HEK293 (cell line): ENCODE data around the gene QSER1.

ENCODE experiments used
- CTCF ChIA-PET: fragments of 350-600 bp; formaldehyde crosslinking; extraction: SDS; loops from one replicate; lab custom pipeline; 2021; ENCODE audit warnings: antibody characterized with exemption; lab: Yijun Ruan, JAX
- POLR2A ChIA-PET: fragments of 300-600 bp; formaldehyde crosslinking; extraction: SDS; loops from one replicate; lab custom pipeline; 2020; ENCODE audit warnings: antibody characterized with exemption, inconsistent platforms; lab: Yijun Ruan, JAX
- H3K27ac ChIP-seq: fragments of 200-500 bp; sonication (Bioruptor generic); 2 replicates; pipeline ENCODE4 v1.5.1; 2014; ENCODE audit warnings: low read depth, low read length, control low read depth, inconsistent platforms; ENCODE audit errors: extremely low read depth
- H3K36me3 ChIP-seq, 2 experiments: fragments of 200-500 bp in 1 of 2; sonication (Bioruptor generic) in 1 of 2; 1 replicate in 1 of 2; 2 replicates in 1 of 2; pipeline ENCODE4 v1.5.1; 2014 to 2017; ENCODE audit warnings: inconsistent platforms in 2 of 2, low read length in 2 of 2; ENCODE audit not compliant: control insufficient read depth in 2 of 2, insufficient read depth in 1 of 2
- H3K4me1 ChIP-seq: fragments of 200-500 bp; sonication (Bioruptor generic); 2 replicates; pipeline ENCODE4 v1.5.1; 2014; ENCODE audit warnings: mild to moderate bottlenecking, low read length, inconsistent platforms; ENCODE audit not compliant: control insufficient read depth, insufficient read depth
- H3K4me3 ChIP-seq: 2 replicates; pipeline ENCODE4 v1.5.1; 2011; ENCODE audit warnings: low read depth, mild to moderate bottlenecking, control low read depth, low read length, moderate library complexity
- H3K9me3 ChIP-seq: fragments of 200-500 bp; sonication (Bioruptor generic); 2 replicates; pipeline ENCODE4 v1.5.1; 2014; ENCODE audit warnings: low read depth, low read length, inconsistent platforms; ENCODE audit not compliant: control insufficient read depth, insufficient read depth
- EGR2 ChIP-seq: fragments of 450-650 bp; formaldehyde crosslinking; IDR thresholded peaks from 2 replicates; pipeline ENCODE4 v1.5.1; 2016; ENCODE audit warnings: low read depth, missing biosample characterization, missing genetic modification characterization
- GLIS2 ChIP-seq: fragments of 450-650 bp; formaldehyde crosslinking; IDR thresholded peaks from 2 replicates; pipeline ENCODE4 v1.5.1; 2016; ENCODE audit warnings: missing biosample characterization, missing genetic modification characterization
- HOXC10 ChIP-seq: sonication (generic); formaldehyde crosslinking; IDR thresholded peaks from 2 replicates; pipeline ENCODE4 v1.8.1; 2023; ENCODE audit warnings: mild to moderate bottlenecking, missing genetic modification reagents
- OVOL3 ChIP-seq: fragments of 450-650 bp; formaldehyde crosslinking; IDR thresholded peaks from 2 replicates; pipeline ENCODE4 v1.5.1; 2016; ENCODE audit warnings: missing biosample characterization, missing genetic modification characterization
- ZBTB17 ChIP-seq: fragments of 450-650 bp; formaldehyde crosslinking; IDR thresholded peaks from 2 replicates; pipeline ENCODE4 v1.5.1; 2016; ENCODE audit warnings: missing biosample characterization, missing genetic modification characterization
- ZBTB48 ChIP-seq: fragments of 450-650 bp; formaldehyde crosslinking; IDR thresholded peaks from 2 replicates; pipeline ENCODE4 v1.5.1; 2016; ENCODE audit warnings: missing biosample characterization, missing genetic modification characterization
- ZBTB7A ChIP-seq: fragments of 450-650 bp; formaldehyde crosslinking; IDR thresholded peaks from 2 replicates; pipeline ENCODE4 v1.5.1; 2016; ENCODE audit warnings: low read depth, missing biosample characterization, missing genetic modification characterization
- ZBTB8A ChIP-seq: fragments of 450-650 bp; formaldehyde crosslinking; IDR thresholded peaks from 2 replicates; pipeline ENCODE4 v1.5.1; 2016; ENCODE audit warnings: missing biosample characterization, missing genetic modification characterization
- ZFHX2 ChIP-seq: fragments of 450-650 bp; formaldehyde crosslinking; conservative IDR thresholded peaks from 2 replicates; pipeline ENCODE4 v1.5.1; 2016; ENCODE audit warnings: missing biosample characterization, missing genetic modification characterization
- ZFP41 ChIP-seq: fragments of 450-650 bp; formaldehyde crosslinking; IDR thresholded peaks from 2 replicates; pipeline ENCODE4 v1.5.1; 2016; ENCODE audit warnings: missing biosample characterization, missing genetic modification characterization, borderline replicate concordance
- ZNF157 ChIP-seq: fragments of 450-650 bp; formaldehyde crosslinking; IDR thresholded peaks from 2 replicates; pipeline ENCODE4 v1.5.1; 2016; ENCODE audit warnings: missing biosample characterization, missing genetic modification characterization
- ZNF184 ChIP-seq: fragments of 450-650 bp; IDR thresholded peaks from 2 replicates; pipeline ENCODE4 v1.5.1; 2018; ENCODE audit warnings: missing biosample characterization, mild to moderate bottlenecking, missing genetic modification characterization
- ZNF530 ChIP-seq: fragments of 450-650 bp; formaldehyde crosslinking; IDR thresholded peaks from 2 replicates; pipeline ENCODE4 v1.5.1; 2016; ENCODE audit warnings: low read depth, missing biosample characterization, missing genetic modification characterization
- ZNF701 ChIP-seq: fragments of 450-650 bp; formaldehyde crosslinking; IDR thresholded peaks from 2 replicates; pipeline ENCODE4 v1.5.1; 2016; ENCODE audit warnings: missing biosample characterization, missing genetic modification characterization
- ZNF76 ChIP-seq: fragments of 450-650 bp; formaldehyde crosslinking; IDR thresholded peaks from 2 replicates; pipeline ENCODE4; 2016; ENCODE audit warnings: low read depth, missing biosample characterization, missing genetic modification characterization, borderline replicate concordance
- TF ChIP-seq, protein P1 (sequence below): fragments of 450-650 bp; formaldehyde crosslinking; optimal IDR thresholded peaks from 2 replicates; pipeline ENCODE3; 2016; ENCODE audit warnings: missing biosample characterization, mild to moderate bottlenecking, missing genetic modification characterization
- TF ChIP-seq, protein P2 (sequence below): fragments of 450-650 bp; formaldehyde crosslinking; IDR thresholded peaks from 2 replicates; pipeline ENCODE4 v1.5.1; 2016; ENCODE audit warnings: missing biosample characterization, missing genetic modification characterization
- TF ChIP-seq, protein P3 (sequence below): fragments of 450-650 bp; formaldehyde crosslinking; conservative IDR thresholded peaks from 2 replicates; pipeline ENCODE4 v1.5.1; 2016; ENCODE audit warnings: low read depth, missing biosample characterization, missing genetic modification characterization
- TF ChIP-seq, protein P4 (sequence below): fragments of 450-650 bp; formaldehyde crosslinking; IDR thresholded peaks from 2 replicates; pipeline ENCODE4 v1.5.1; 2016; ENCODE audit warnings: missing biosample characterization, missing genetic modification characterization, borderline replicate concordance
- TF ChIP-seq, protein P5 (sequence below): fragments of 450-650 bp; formaldehyde crosslinking; IDR thresholded peaks from 2 replicates; pipeline ENCODE4 v1.5.1; 2017; ENCODE audit warnings: missing biosample characterization, missing genetic modification characterization
- TF ChIP-seq, protein P6 (sequence below): fragments of 450-650 bp; formaldehyde crosslinking; IDR thresholded peaks from 2 replicates; pipeline ENCODE4 v1.5.1; 2016; ENCODE audit warnings: missing biosample characterization, missing genetic modification characterization
- TF ChIP-seq, protein P7 (sequence below): fragments of 450-650 bp; formaldehyde crosslinking; IDR thresholded peaks from 2 replicates; pipeline ENCODE4 v1.5.1; 2017; ENCODE audit warnings: missing biosample characterization, missing genetic modification characterization

Gene QSER1

DNA sequence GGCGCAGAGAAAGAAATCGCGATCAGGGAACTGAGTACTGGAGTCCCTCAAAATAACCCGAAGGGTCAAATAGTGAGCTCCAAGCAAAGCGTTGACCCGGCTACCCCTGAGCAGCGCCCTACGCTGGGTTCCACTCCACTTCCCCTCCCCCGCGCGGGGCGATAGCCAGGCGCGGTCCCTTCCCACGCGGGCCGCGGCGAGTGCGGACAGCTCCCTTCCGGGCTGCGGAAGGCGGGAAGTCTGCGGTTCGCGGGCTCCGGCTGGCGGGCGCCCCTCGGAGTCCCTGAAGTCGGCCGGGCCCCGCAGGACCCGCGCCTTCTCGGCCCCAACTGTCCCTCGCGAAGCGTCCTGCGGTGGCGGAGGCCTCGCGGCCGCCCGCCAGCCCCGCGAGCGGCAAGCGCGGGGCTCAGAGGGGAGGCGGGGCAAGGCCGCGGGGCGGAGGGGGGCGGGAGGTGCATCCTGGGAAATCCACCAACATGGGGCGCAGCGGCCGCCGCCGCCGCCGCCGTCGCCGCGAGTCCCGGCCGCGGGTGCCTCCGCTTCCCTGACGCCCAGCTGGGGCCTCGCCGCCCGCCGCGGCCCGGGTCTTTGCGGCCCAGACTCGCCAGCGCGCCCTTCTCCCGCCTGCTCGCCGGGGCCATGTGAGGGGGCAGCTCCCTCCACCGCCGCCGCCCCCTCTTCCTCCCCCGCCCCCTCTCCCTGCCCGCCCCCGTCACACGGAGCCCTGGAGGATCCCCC, at the start of gene QSER1:
Gene QSER1 (plus strand): TSS at position 457 of the 738 bp plus-strand sequence. CDS start 315 bp downstream, outside the sequence.
- Histone ChIP-seq H3K4me1 (0 out of 2 replicates have a peak, but pooled peaks cover 2% of the 10 kb centered on the region), H3K27ac (peak within 1 kb of the TSS; percentile 98), H3K4me3 (peak within 1 kb of the TSS; percentile 88), H3K36me3 (no peaks in the 10 kb centered on the region), H3K9me3 (no peaks in the 10 kb centered on the region)
- ChIA-PET CTCF (interaction anchor here (0.6 kb wide), 1 partner anchor 10 kb away, joined by 5 read pairs; no protein-coding TSS in a partner anchor), POLR2A (interaction anchor here (0.5 to 1.6 kb wide), 11 partner anchors 8 to 263 kb away, joined by 3 to 7 read pairs (median 3); partner anchors contain the start of gene DEPDC7)
- TF ChIP-seq, protein P1, sequence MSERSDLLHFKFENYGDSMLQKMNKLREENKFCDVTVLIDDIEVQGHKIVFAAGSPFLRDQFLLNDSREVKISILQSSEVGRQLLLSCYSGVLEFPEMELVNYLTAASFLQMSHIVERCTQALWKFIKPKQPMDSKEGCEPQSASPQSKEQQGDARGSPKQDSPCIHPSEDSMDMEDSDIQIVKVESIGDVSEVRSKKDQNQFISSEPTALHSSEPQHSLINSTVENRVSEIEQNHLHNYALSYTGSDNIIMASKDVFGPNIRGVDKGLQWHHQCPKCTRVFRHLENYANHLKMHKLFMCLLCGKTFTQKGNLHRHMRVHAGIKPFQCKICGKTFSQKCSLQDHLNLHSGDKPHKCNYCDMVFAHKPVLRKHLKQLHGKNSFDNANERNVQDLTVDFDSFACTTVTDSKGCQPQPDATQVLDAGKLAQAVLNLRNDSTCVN (tag by site-specific recombination) = peak; percentile 73
- TF ChIP-seq ZNF530 (no peak), ZBTB48 (tag by site-specific recombination) (peak; percentile 69), ZBTB17 (tag by site-specific recombination) (no peak), ZBTB8A (tag by site-specific recombination) (peak; percentile 90), ZFHX2 (peak; percentile 70), HOXC10 (CRISPR knock-in tag) (no peak), OVOL3 (tag by site-specific recombination) (no peak), GLIS2 (tag by site-specific recombination) (peak; percentile 66), ZBTB7A (peak; percentile 15; the same call in 1 of the 2 replicates), ZNF184 (no peak), EGR2 (tag by site-specific recombination) (peak; percentile 28; the same call in 1 of the 2 replicates), ZFP41 (tag by site-specific recombination) (no peak), ZNF76 (tag by site-specific recombination) (0 out of 2 replicates have a peak, but pooled peaks have one; percentile 25), ZNF701 (tag by site-specific recombination) (no peak), ZNF157 (tag by site-specific recombination) (no peak)
- TF ChIP-seq, protein P2, sequence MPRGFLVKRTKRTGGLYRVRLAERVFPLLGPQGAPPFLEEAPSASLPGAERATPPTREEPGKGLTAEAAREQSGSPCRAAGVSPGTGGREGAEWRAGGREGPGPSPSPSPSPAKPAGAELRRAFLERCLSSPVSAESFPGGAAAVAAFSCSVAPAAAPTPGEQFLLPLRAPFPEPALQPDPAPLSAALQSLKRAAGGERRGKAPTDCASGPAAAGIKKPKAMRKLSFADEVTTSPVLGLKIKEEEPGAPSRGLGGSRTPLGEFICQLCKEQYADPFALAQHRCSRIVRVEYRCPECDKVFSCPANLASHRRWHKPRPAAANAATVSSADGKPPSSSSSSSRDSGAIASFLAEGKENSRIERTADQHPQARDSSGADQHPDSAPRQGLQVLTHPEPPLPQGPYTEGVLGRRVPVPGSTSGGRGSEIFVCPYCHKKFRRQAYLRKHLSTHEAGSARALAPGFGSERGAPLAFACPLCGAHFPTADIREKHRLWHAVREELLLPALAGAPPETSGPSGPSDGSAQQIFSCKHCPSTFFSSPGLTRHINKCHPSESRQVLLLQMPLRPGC = peak; percentile 24; the same call in 1 of the 2 replicates
- TF ChIP-seq, protein P3, sequence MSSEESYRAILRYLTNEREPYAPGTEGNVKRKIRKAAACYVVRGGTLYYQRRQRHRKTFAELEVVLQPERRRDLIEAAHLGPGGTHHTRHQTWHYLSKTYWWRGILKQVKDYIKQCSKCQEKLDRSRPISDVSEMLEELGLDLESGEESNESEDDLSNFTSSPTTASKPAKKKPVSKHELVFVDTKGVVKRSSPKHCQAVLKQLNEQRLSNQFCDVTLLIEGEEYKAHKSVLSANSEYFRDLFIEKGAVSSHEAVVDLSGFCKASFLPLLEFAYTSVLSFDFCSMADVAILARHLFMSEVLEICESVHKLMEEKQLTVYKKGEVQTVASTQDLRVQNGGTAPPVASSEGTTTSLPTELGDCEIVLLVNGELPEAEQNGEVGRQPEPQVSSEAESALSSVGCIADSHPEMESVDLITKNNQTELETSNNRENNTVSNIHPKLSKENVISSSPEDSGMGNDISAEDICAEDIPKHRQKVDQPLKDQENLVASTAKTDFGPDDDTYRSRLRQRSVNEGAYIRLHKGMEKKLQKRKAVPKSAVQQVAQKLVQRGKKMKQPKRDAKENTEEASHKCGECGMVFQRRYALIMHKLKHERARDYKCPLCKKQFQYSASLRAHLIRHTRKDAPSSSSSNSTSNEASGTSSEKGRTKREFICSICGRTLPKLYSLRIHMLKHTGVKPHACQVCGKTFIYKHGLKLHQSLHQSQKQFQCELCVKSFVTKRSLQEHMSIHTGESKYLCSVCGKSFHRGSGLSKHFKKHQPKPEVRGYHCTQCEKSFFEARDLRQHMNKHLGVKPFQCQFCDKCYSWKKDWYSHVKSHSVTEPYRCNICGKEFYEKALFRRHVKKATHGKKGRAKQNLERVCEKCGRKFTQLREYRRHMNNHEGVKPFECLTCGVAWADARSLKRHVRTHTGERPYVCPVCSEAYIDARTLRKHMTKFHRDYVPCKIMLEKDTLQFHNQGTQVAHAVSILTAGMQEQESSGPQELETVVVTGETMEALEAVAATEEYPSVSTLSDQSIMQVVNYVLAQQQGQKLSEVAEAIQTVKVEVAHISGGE (tag by site-specific recombination) = 0 out of 2 replicates have a peak, but pooled peaks have one; percentile 35
- TF ChIP-seq, protein P4, sequence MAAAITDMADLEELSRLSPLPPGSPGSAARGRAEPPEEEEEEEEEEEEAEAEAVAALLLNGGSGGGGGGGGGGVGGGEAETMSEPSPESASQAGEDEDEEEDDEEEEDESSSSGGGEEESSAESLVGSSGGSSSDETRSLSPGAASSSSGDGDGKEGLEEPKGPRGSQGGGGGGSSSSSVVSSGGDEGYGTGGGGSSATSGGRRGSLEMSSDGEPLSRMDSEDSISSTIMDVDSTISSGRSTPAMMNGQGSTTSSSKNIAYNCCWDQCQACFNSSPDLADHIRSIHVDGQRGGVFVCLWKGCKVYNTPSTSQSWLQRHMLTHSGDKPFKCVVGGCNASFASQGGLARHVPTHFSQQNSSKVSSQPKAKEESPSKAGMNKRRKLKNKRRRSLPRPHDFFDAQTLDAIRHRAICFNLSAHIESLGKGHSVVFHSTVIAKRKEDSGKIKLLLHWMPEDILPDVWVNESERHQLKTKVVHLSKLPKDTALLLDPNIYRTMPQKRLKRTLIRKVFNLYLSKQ (tag by site-specific recombination) = no peak
- TF ChIP-seq, protein P5, sequence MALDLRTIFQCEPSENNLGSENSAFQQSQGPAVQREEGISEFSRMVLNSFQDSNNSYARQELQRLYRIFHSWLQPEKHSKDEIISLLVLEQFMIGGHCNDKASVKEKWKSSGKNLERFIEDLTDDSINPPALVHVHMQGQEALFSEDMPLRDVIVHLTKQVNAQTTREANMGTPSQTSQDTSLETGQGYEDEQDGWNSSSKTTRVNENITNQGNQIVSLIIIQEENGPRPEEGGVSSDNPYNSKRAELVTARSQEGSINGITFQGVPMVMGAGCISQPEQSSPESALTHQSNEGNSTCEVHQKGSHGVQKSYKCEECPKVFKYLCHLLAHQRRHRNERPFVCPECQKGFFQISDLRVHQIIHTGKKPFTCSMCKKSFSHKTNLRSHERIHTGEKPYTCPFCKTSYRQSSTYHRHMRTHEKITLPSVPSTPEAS (tag by site-specific recombination) = no peak
- TF ChIP-seq, protein P6, sequence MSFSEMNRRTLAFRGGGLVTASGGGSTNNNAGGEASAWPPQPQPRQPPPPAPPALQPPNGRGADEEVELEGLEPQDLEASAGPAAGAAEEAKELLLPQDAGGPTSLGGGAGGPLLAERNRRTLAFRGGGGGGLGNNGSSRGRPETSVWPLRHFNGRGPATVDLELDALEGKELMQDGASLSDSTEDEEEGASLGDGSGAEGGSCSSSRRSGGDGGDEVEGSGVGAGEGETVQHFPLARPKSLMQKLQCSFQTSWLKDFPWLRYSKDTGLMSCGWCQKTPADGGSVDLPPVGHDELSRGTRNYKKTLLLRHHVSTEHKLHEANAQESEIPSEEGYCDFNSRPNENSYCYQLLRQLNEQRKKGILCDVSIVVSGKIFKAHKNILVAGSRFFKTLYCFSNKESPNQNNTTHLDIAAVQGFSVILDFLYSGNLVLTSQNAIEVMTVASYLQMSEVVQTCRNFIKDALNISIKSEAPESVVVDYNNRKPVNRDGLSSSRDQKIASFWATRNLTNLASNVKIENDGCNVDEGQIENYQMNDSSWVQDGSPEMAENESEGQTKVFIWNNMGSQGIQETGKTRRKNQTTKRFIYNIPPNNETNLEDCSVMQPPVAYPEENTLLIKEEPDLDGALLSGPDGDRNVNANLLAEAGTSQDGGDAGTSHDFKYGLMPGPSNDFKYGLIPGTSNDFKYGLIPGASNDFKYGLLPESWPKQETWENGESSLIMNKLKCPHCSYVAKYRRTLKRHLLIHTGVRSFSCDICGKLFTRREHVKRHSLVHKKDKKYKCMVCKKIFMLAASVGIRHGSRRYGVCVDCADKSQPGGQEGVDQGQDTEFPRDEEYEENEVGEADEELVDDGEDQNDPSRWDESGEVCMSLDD = peak; percentile 67
- TF ChIP-seq, protein P7, sequence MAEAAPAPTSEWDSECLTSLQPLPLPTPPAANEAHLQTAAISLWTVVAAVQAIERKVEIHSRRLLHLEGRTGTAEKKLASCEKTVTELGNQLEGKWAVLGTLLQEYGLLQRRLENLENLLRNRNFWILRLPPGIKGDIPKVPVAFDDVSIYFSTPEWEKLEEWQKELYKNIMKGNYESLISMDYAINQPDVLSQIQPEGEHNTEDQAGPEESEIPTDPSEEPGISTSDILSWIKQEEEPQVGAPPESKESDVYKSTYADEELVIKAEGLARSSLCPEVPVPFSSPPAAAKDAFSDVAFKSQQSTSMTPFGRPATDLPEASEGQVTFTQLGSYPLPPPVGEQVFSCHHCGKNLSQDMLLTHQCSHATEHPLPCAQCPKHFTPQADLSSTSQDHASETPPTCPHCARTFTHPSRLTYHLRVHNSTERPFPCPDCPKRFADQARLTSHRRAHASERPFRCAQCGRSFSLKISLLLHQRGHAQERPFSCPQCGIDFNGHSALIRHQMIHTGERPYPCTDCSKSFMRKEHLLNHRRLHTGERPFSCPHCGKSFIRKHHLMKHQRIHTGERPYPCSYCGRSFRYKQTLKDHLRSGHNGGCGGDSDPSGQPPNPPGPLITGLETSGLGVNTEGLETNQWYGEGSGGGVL (tag by site-specific recombination) = peak; percentile 81
